ENCODE measurements around the gene TMUB1. TPM values are rescaled to one million over a fixed set of nuclear protein-coding genes. Genes with fewer than 3 reads are reported as not detected.
"Not testable (repeated sequence)": the region's sequence is repeated elsewhere in the genome, so short reads cannot be mapped to it uniquely, and the experiment has no call there.

The TMUB1 gene
- total and polyA plus RNA-seq, 4 donors: 32.8 to 104 (median 46.6) TPM

DNA sequence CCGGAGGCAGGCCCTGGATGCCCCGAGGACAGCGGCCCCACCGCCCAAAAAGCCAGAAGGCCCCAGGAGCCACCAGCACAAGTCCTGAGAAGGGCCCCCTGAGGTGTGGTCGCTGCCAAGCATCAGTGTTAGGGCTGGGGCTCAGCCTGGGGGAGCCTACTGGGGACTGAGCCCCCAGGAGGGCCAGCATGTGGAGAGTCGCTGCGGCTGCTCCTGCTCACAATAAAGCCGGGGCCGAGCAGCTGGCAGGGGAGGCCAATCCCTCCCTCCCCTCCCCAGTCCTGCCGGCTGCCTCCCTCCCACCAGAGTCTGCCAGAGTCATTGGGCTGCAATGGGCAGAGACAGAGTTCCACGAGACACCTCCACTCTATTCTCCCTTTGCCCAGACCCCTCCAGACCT is 38.0 kb downstream of the TMUB1 start:
- Histone ChIP-seq H3K9me3 (ENCODE audit: control insufficient read depth in 4 of 4, insufficient read depth in 3 of 4, low read length in 3 of 4) (peaks cover 0 to 2% (median 0%) of the 10 kb centered on the region in 4 donors), H3K4me3 (no peak overlapping the region), H3K36me3 (ENCODE audit: control insufficient read depth in 4 of 4, insufficient read depth in 4 of 4, low read length in 4 of 4) (peaks cover 0 to 12% (median 3%) of the 10 kb centered on the region in 4 donors), H3K27ac (ENCODE audit: low read depth in 1 of 2, low read length in 1 of 2) (no peak overlapping the region), H3K4me1 (ENCODE audit: control insufficient read depth in 5 of 5, insufficient read depth in 5 of 5, low read length in 5 of 5) (peaks cover 0 to 26% (median 0%) of the 10 kb centered on the region in 5 donors), H3K27me3 (ENCODE audit: control insufficient read depth in 3 of 3, insufficient read depth in 3 of 3, low read length in 2 of 3) (no peaks in the 10 kb centered on the region), H3K9ac (ENCODE audit: insufficient read depth in 1 of 2, low read length in 2 of 2) (no peak overlapping the region)
- WGBS, 2 donors: 91% methylated on average over 11 of the region's 11 CpGs
- no peak for DNase-seq
- ATAC-seq (ENCODE audit: insufficient read depth, low FRiP score): no peak
- TF ChIP-seq, protein P1, sequence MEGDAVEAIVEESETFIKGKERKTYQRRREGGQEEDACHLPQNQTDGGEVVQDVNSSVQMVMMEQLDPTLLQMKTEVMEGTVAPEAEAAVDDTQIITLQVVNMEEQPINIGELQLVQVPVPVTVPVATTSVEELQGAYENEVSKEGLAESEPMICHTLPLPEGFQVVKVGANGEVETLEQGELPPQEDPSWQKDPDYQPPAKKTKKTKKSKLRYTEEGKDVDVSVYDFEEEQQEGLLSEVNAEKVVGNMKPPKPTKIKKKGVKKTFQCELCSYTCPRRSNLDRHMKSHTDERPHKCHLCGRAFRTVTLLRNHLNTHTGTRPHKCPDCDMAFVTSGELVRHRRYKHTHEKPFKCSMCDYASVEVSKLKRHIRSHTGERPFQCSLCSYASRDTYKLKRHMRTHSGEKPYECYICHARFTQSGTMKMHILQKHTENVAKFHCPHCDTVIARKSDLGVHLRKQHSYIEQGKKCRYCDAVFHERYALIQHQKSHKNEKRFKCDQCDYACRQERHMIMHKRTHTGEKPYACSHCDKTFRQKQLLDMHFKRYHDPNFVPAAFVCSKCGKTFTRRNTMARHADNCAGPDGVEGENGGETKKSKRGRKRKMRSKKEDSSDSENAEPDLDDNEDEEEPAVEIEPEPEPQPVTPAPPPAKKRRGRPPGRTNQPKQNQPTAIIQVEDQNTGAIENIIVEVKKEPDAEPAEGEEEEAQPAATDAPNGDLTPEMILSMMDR (IDR thresholded peaks at IDR 0.05; ENCODE audit: control extremely low read depth, extremely low read depth): no peak

DNA sequence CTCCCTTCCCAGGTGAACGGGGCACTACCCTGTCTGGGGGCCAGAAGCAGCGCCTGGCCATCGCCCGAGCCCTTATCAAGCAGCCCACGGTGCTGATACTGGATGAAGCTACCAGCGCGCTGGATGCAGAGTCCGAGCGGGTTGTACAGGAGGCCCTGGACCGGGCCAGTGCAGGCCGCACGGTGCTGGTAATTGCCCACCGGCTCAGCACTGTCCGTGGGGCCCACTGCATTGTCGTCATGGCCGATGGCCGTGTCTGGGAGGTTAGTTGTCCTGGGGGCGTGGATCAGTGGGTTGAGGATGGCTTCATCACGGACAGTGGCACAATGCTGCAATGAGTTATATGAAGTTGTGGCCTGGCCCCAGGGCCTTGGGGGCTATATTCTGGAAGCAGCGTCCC is 39.3 kb downstream of the TMUB1 start:
- peaks cover 0 to 12% (median 3%) of the 10 kb centered on the region in 4 donors for H3K36me3 ChIP-seq (ENCODE audit: control insufficient read depth in 4 of 4, insufficient read depth in 4 of 4, low read length in 4 of 4)
- no peak for ATAC-seq (ENCODE audit: insufficient read depth, low FRiP score)
- H3K27me3 ChIP-seq (ENCODE audit: control insufficient read depth in 3 of 3, insufficient read depth in 3 of 3, low read length in 2 of 3): no peaks in the 10 kb centered on the region
- H3K4me1 ChIP-seq (ENCODE audit: control insufficient read depth in 5 of 5, insufficient read depth in 5 of 5, low read length in 5 of 5): peaks cover 0 to 34% (median 3%) of the 10 kb centered on the region in 5 donors
- TF ChIP-seq, protein P1 (IDR thresholded peaks at IDR 0.05; ENCODE audit: control extremely low read depth, extremely low read depth): no peak
- peaks cover 0 to 2% (median 0%) of the 10 kb centered on the region in 4 donors for H3K9me3 ChIP-seq (ENCODE audit: control insufficient read depth in 4 of 4, insufficient read depth in 3 of 4, low read length in 3 of 4)
- WGBS, 2 donors: 97% methylated on average over 20 of the region's 20 CpGs
- no peak overlapping the region for H3K9ac ChIP-seq (ENCODE audit: insufficient read depth in 1 of 2, low read length in 2 of 2)
- H3K4me3 ChIP-seq: no peak overlapping the region
- DNase-seq: no peak
- no peak overlapping the region for H3K27ac ChIP-seq (ENCODE audit: low read depth in 1 of 2, low read length in 1 of 2)

DNA sequence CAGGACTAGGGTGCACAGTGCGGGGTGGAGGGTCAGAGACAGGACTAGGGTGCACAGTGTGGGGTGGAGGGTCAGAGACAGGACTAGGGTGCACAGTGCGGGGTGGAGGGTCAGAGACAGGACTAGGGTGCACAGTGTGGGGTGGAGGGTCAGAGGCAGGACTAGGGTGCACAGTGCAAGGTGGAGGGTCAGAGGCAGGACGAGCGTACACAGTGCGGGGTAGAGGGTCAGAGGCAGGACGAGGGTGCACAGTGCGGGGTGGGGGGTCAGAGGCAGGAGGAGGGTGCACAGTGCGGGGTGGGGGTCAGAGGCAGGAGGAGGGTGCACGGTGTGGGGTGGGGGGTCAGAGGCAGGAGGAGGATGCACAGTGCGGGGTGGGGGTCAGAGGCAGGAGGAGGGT is 39.8 kb downstream of the TMUB1 start:
- not testable (repeated sequence) for H3K27ac ChIP-seq (ENCODE audit: low read depth in 1 of 2, low read length in 1 of 2); DNase-seq; ATAC-seq (ENCODE audit: insufficient read depth, low FRiP score); H3K4me3 ChIP-seq; H3K9ac ChIP-seq (ENCODE audit: insufficient read depth in 1 of 2, low read length in 2 of 2); H3K27me3 ChIP-seq (ENCODE audit: control insufficient read depth in 3 of 3, insufficient read depth in 3 of 3, low read length in 2 of 3); H3K9me3 ChIP-seq (ENCODE audit: control insufficient read depth in 4 of 4, insufficient read depth in 3 of 4, low read length in 3 of 4)
- 89% methylated on average over 10 of the region's 10 CpGs for WGBS, 2 donors
- peaks cover 0 to 34% (median 7%) of the 10 kb centered on the region in 5 donors for H3K4me1 ChIP-seq (ENCODE audit: control insufficient read depth in 5 of 5, insufficient read depth in 5 of 5, low read length in 5 of 5)
- peaks cover 0 to 12% (median 3%) of the 10 kb centered on the region in 4 donors for H3K36me3 ChIP-seq (ENCODE audit: control insufficient read depth in 4 of 4, insufficient read depth in 4 of 4, low read length in 4 of 4)

DNA sequence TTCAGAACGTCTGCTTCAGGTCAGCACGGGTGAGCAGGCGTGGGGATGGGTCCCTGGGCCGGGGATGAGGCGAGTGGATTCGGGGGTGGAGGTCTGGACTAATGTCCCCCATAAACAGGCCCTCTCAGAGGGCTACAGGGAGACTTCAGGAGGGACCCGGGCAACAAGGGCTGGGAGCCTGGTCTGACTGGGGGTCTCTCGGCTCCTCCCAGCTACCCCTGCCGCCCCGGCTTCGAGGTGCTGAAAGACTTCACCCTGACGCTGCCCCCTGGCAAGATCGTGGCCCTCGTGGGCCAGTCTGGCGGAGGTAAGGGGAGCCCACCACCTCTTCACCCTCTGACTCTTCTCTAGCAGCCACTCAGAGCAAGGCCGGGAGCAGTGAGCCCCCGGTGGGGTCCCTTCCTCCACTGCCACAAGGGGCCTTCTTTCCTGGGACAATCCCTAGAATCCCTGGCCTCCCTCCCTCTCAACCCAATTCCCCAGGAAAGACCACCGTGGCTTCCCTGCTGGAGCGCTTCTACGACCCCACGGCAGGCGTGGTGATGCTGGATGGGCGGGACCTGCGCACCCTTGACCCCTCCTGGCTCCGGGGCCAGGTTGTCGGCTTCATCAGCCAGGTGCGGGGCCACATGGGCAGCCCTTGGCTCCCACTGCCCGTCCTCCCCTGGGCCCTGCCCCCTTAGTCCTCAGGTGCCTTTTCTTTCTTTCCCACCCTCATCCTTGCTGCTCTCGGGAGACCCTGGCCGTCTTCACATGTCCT is 42.5 kb downstream of the TMUB1 start:
- WGBS, 2 donors: 94 to 95% methylated on average over 30 of the region's 30 CpGs

More for the DNA sequence above, 42.5 kb downstream of the TMUB1 start:
- Histone ChIP-seq H3K9ac (ENCODE audit: insufficient read depth in 1 of 2, low read length in 2 of 2) (no peak overlapping the region), H3K27ac (ENCODE audit: low read depth in 1 of 2, low read length in 1 of 2) (no peak overlapping the region), H3K9me3 (ENCODE audit: control insufficient read depth in 4 of 4, insufficient read depth in 3 of 4, low read length in 3 of 4) (peaks cover 0 to 2% (median 0%) of the 10 kb centered on the region in 4 donors), H3K27me3 (ENCODE audit: control insufficient read depth in 3 of 3, insufficient read depth in 3 of 3, low read length in 2 of 3) (no peaks in the 10 kb centered on the region), H3K4me1 (ENCODE audit: control insufficient read depth in 5 of 5, insufficient read depth in 5 of 5, low read length in 5 of 5) (peaks cover 0 to 8% (median 0%) of the 10 kb centered on the region in 5 donors), H3K4me3 (no peak overlapping the region), H3K36me3 (ENCODE audit: control insufficient read depth in 4 of 4, insufficient read depth in 4 of 4, low read length in 4 of 4) (peaks cover 0 to 22% (median 2%) of the 10 kb centered on the region in 4 donors)
- DNase-seq (no peak), ATAC-seq (ENCODE audit: insufficient read depth, low FRiP score) (no peak)
- TF ChIP-seq, protein P1 (IDR thresholded peaks at IDR 0.05; ENCODE audit: control extremely low read depth, extremely low read depth): no peak

Measured in lung (tissue), 12 donors.